Measurements from ENCODE around the gene SHISA5.
"Not testable (repeated sequence)": the region's sequence is repeated elsewhere in the genome, so short reads cannot be mapped to it uniquely, and the experiment has no call there.

The SHISA5 gene

GRCh38 chr3:48532271-48532976, 28.4 kb upstream of the SHISA5 start:
- no peak for TF ChIP-seq POLR2AphosphoS5 (IDR thresholded peaks at IDR 0.05; ENCODE audit: low read depth)
- no peak for TF ChIP-seq GABPA (IDR thresholded peaks at IDR 0.05; ENCODE audit: low read depth)
- TF ChIP-seq CTCF (IDR thresholded peaks at IDR 0.05; ENCODE audit: insufficient read depth, low read length): no peak
- TF ChIP-seq REST (IDR thresholded peaks at IDR 0.05; ENCODE audit: insufficient replicate concordance, low read depth): no peak
- no peak for TF ChIP-seq SPI1 (IDR thresholded peaks at IDR 0.05; ENCODE audit: borderline replicate concordance, low read depth)
- DNase-seq (ENCODE audit: low read depth in 1 of 2, low spot score in 1 of 2): peak in 1 of 2 experiments; percentile 12
- no peak overlapping the region for H3K4me3 ChIP-seq (replicated peaks; ENCODE audit: insufficient read depth, low read length)

DNA sequence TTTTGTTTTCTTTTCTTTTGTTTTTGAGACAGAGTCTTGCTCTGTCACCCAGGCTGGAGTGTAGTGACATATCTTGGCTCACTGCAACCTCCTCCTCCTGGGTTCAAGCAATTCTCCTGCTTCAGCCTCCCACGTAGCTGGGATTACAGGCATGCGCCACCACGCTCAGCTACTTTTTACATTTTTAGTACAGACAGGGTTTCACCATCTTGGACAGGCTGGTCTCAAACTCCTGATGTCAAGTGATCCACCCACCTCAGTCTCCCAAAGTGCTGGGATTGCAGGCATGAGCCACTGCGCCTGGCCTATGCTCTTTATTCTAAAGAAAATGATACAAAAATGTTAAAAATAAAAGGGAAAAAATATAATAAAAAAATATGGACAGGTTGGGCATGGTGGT, 26.7 kb upstream of the SHISA5 start:
- H3K4me3 ChIP-seq (replicated peaks; ENCODE audit: insufficient read depth, low read length); H3K27me3 ChIP-seq (ENCODE audit: insufficient read depth, poor library complexity, severe bottlenecking); DNase-seq (ENCODE audit: low read depth in 1 of 2, low spot score in 1 of 2); H3K27ac ChIP-seq (replicated peaks): not testable (repeated sequence)

More at GRCh38 chr3:48532271-48532976, 28.4 kb upstream of the SHISA5 start:
- no peak overlapping the region for H3K27ac ChIP-seq (replicated peaks)
- no peaks in the 10 kb centered on the region for H3K27me3 ChIP-seq (ENCODE audit: insufficient read depth, poor library complexity, severe bottlenecking)

GRCh38 chr3:48528754-48529153, 24.8 kb upstream of the SHISA5 start:
- TF ChIP-seq SPI1 (IDR thresholded peaks at IDR 0.05; ENCODE audit: borderline replicate concordance, low read depth) (peak; percentile 92), REST (IDR thresholded peaks at IDR 0.05; ENCODE audit: insufficient replicate concordance, low read depth) (no peak), POLR2AphosphoS5 (IDR thresholded peaks at IDR 0.05; ENCODE audit: low read depth) (peak; percentile 55; the same call in 1 of the 2 replicates)
- H3K27me3 ChIP-seq (ENCODE audit: insufficient read depth, poor library complexity, severe bottlenecking): no peaks in the 10 kb centered on the region
- H3K4me3 ChIP-seq (replicated peaks; ENCODE audit: insufficient read depth, low read length): no peak overlapping the region
- peak; percentile 58 to 73 for DNase-seq (ENCODE audit: low read depth in 1 of 2, low spot score in 1 of 2)
- peak overlapping the region; percentile 10 for H3K27ac ChIP-seq (replicated peaks)

- DNase-seq (ENCODE audit: low read depth in 1 of 2, low spot score in 1 of 2): peak in 1 of 2 experiments; percentile 75
- Histone ChIP-seq H3K27me3 (ENCODE audit: insufficient read depth, poor library complexity, severe bottlenecking) (no peaks in the 10 kb centered on the region), H3K27ac (replicated peaks) (peak overlapping the region; percentile 10; the same call in 1 of the 2 replicates), H3K4me3 (replicated peaks; ENCODE audit: insufficient read depth, low read length) (no peak overlapping the region)
- TF ChIP-seq POLR2AphosphoS5 (IDR thresholded peaks at IDR 0.05; ENCODE audit: low read depth) (no peak), CTCF (IDR thresholded peaks at IDR 0.05; ENCODE audit: insufficient read depth, low read length) (no peak), SPI1 (IDR thresholded peaks at IDR 0.05; ENCODE audit: borderline replicate concordance, low read depth) (no peak), GABPA (IDR thresholded peaks at IDR 0.05; ENCODE audit: low read depth) (no peak), REST (IDR thresholded peaks at IDR 0.05; ENCODE audit: insufficient replicate concordance, low read depth) (no peak)
These were observed 24.1 kb upstream of the SHISA5 start for GRCh38 chr3:48528048-48528447.
